ENCODE data around the gene TCP11L1.
"Not testable (repeated sequence)": the region's sequence is repeated elsewhere in the genome, so short reads cannot be mapped to it uniquely, and the experiment has no call there.

The TCP11L1 gene

DNA sequence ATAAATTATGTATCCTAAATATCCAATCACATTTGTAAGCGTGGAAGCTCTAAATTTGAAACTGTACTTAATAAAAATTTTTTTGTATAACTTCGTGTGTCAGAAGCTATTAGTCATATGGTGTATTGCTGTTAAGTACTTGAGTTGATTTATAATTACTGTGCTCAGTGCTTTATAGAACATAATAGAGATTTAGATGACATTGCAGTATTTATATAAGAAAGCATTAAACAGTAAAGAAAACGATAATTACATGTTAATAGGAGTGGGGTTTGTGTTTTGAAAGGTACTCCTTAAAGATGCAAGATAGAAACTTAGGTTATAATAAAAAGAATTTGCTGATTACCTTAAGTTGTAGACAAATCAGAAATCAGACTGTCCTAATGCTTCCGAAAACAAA, 5.9 kb upstream of the TCP11L1 start:
- DNase-seq: no peak

DNA sequence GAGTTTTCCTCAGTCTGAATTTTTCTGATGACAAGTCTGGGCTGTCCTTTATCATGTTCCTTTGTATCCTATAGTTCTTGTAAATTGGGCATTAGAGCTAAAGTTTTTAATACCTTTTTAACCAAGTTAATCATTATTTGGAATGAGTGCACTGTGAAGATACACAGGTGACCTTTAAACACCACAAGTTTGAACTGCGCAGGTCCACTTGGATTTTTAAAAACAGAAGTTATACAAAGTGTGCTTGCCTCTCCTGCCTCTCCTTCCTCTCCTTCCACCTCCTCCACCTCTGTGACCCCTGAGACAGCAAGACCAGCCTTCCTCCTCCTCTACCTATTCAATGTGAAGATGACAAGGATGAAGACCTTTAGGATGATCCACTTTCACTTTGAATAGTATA, 4.4 kb upstream of the TCP11L1 start:
- no peak for DNase-seq

DNA sequence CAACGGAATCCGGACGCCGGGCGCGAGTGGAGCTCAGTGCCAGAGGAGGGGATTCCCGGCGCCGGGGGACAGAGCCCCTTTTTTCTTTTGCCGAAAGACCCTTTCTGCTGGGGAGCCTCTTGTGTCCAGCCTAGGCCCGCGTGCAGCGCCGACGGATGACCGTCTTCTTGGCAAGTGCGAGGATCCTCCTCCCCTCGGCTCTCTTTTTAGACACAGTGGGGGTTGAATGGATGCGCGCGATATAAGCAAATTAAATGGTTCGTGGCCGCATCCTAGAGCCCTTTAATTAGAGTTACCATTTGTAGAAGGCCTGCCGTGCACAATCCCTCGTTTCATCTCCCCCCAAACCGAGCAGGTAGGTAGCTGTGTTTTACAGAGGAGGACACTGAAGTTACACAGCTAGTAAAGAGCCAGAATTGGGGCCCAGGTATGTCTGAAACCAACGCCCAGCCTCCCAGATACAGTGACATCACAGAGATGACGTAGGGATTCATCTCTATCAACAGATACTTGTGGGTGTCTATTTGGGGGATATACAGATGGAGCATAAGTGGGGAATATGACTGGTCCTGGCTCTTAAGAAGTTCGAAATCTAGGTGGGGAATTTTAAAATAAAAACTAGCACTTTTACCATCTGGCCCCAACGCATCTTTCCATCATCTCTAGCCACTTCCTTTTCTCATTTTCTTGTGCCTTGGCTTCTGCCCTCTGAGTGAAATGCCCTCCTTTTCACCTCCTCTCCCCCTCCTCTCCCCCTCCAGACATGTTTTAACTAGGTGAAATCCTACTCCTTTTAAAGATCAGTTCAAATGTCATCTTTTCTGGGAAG, 875 bp downstream of the TCP11L1 start:
- DNase-seq: peak; percentile 32

DNA sequence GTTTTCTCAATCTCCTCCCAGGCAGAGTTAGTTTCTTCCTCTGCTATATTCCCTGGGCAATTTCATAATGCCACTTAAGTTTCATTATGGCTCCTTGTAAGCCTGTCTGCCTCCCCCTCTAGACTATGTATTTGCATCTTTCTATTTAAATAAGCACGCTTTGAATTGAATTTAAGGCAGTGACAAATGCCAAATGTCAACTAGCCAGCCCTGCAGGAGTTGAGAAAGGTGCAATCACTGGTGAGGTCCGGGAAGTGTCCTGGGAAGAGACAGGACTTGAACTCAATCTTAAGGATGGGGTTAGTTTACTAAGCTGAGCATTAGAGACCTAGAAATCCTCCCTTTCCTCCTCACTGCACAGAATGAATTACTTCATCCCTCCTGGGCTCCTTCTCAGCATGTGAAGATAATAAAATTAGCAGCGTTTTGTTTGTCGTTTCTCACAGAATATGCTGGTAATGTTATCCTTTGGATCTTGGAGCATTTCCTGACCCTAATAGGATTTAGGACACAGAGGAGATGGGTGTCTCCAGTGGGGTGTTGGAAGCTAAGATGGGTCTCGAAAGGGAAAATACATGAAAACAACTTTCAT, 1.6 kb downstream of the TCP11L1 start:
- DNase-seq: no peak

DNA sequence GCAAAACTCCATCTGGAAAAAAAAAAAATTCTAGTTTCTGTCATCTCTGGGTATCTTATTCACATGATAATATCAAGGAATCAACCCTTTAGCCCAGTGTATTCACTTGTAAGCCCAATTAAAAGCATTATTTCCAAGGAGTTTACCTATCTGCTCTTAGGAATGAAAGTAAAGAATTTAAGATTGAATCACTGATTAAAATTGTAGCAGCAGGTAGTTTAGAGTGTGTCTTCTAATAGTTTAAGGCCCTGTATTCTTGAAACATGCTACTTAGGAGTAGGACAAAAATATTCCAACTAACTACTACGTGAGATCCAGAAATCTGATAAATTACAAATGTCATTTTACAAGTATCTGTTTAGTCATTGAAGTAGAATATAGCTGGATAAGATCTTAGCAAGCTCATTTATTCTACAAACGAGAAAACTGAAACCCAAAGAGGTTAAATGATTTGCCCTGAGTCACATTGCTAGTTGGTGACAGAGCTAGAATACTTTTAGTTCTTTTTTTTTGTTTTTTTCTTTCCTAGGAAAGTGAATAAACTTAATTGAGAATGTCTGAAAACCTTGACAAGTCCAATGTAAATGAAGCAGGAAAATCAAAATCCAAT, 4.0 kb downstream of the TCP11L1 start:
- no peak for DNase-seq

DNA sequence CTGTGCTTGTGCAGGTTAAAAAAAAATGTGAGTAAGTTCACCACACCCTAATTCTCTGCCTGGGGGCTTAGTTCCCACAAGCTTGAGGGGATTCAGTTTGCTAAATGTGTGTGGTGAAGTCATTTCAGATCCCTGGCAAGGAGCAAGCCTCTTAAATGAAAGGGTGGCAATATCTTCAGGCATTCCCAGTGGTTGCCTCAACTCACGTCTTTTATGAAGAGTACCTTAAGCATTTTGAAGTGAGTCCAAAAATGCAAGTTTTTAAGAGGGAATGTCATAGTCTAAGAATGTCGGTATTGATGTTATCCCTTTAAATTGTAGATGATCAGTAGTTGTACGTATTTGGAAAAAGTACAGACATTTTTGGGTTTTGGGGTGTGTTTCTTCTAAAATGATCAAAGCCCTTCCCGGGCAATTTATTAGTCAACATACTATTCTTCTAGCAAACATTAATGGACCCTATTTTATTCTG, 4.9 kb downstream of the TCP11L1 start:
- DNase-seq: peak; percentile 56

DNA sequence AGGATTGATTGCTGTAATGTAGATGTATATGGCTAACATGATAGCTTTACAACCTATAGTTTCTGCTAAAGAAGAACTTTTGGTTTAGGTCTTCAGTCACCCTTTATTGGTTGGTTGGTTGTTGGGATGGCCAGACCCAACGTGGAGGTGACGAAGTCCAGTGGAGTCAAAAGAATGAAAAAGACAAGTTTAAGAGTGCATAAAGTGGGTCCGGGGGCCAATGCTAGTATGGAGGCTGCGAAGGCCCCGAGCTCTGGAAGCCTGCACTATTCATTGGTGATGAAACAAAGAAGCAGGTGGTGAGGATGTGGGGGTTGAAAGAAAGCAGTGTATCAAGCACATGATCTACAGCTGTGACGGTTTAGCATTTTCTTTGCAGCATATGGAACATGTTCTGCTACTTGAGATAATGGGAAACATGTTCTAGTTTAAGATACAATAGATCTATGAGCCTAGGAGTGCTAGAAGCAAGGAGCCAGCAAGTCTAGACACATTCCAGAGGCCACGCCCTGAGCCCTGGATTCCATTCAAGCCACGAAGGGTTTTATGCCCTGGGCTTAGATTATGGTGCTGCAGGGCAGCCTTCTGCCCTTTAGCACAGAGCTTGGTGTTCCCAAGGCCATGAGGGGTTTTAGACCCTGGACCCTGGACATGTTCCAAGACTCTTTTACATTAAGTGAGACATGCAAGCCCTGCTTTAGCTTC, 6.3 kb downstream of the TCP11L1 start:
- peak; percentile 36 for DNase-seq

DNA sequence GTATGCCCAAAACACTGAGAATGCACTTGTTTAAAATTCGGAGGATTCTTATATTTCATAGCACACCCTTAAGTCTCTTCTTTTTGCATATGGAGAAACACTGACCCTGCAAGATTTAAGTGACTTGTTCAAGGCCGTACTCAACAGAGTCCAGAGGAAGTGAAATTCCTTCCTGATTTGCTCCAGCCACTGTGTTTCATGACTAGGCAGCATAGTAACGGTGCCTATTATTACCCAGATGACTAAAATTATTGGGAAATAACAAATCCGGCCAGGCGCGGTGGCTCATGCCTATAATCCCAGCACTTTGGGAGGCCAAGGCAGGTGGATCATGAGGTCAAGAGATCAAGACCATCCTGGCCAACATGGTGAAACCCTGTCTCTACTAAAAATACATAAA, 9.3 kb downstream of the TCP11L1 start:
- not testable (repeated sequence) for DNase-seq

DNA sequence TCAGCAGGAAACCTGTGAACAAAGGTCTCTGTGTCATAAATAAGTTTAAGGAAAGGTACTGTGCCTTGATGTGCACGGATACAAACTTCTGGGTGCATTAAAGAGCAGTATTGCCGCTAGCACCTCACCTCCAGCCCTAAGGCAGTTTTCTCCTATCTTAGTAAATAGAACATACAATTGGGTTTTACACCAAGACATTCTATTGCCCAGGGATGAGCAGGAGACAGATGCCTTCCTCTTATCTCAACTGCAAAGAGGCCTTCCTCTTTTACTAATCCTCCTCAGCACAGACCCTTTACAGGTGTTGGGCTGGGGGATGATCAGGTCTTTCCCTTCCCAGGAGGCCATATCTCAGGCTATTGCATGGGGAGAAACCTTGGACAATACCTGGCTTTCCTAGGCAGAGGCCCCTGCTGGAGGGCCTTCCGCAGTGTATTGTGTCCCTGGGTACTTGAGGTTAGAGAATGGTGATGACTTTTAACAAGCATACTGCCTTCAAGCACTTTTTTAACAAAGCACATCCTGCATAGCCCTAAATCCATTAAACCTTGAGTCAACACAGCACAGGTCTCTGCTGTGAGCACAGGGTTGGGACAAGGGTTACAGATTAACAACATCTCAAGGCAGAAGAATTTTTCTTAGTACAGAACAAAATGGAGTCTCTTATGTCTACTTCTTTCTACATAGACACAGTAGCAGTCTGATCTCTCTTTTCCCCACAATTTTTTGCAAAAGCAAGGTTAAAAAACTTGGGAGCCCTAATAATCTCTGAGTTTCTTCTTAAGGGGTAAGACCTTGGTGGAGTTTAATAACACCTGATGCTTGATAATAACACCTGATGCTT, 10.4 kb downstream of the TCP11L1 start:
- DNase-seq: not testable (repeated sequence)

DNA sequence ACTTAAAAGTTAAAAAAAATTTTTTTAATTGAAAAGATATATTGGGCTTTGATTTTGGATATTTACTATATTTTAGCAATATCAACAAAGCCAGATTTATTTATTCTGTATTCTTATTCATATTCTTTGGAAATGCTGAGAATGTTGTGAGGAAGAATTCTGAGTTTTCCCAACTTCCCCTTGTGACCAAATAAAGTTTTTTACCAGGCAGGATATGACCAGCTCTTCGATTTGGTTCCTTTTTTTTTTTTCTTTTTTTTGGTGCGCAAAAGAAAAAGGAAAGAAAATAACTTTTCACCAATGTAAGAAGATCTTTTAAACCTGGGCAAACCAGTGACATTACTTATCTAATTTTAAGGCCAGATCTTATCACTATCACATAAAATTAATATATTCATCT, 12.9 kb downstream of the TCP11L1 start:
- DNase-seq: no peak

DNA sequence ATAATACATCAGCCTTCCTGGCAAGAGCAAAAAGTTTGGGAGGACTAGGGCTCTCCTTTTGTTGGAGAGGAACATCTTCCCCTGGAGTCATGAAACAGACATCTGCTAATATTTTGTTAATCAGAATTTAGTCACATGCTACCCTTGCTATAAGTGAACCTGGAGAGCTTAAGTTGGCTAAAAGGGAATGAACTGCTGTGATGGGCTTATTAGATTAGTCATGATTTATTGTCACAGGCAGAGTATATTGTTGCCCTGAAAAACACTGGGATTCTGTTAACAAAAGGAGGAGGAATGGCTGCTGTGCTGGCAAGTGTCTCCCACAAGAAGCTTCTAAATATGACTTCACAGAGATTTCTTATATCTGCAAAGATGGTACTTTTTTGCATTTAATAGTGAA, 16.0 kb downstream of the TCP11L1 start:
- no peak for DNase-seq

DNA sequence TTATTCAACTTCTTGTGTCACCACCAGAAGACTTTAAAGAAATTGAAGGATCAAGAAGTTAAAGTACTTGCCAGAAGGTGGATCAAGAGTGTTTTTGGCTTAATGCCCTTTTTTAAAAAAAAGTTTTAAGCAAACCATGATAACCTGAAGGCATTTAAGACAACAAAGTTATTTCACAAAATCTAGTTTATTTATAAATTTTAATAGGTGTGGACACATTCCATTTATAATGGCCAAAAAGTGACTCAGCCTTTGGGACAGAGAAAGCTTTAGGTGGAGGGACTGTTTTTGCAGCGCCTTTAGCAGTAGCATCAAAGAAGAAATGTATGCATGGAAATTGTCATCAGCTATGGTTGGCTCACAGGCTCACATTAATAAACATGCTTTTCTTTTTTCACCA, 17.9 kb downstream of the TCP11L1 start:
- DNase-seq: no peak

DNA sequence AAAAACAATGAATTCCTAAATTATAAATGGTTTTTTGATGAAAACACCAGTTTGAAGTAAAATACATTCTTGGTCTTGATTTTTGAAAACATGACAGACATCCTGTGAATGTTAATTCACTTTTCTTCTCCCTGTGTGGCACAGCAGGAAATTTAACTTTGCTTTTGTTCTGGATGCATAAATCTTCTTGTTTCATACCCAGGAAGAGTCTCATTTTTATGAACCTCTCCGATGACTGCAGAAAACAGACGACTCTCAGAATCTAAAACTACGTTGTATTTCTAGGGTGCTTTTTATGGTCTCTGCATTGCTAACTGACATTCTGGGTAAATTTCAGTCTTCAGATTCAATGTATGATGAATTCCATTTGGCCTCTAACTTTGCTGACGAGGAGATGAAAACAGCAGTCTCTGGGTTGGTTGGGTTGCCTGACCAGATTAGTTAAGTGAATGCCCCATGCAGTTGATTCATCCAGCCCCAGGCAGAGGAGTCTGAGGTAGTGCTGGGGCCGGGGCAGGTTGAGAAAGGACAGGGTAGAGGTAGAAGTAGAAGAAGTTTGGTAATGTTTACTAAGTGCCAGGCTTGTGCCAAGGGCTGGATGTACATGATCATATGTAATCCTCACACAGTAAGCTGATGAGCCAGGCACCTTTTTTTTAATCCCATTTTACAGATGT, 20.1 kb downstream of the TCP11L1 start:
- DNase-seq: no peak

DNA sequence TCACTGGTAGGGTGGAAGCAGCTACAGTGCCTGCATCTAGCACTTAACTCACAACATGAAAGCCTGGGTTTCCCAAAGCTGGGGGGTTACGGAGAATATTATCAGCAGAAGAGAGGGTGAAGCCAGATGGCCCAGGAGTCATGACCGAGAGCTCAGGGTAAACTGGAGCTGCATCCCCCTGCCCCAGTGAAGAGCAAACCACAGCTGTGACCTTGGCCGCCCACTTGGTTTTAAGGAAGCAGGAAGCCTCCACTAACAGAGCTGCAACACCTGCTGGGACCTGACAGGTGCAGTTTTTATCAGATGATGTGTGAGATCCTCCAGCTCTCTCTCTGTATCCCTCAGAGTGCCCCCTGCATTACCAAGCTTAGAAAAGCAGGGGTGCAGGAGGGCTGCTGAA, 20.9 kb downstream of the TCP11L1 start:
- no peak for DNase-seq

DNA sequence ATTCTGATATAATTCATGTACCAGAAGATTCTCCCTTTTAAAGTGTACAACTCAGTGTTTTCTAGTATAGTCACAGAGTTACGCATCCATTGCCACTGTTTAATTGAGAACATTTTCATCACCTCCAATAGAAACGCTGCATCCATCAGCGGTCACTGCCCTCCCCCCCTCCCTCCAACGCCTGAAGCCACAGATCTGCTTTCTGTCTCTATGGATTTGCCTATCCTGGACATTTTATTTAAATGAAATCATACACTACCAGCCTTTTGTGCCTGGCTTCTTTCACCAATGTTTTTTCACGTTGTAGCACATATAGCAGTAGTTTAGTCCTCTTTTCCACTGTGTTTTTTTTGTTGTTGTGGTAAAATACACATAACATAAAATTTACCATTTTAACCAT, 22.8 kb downstream of the TCP11L1 start:
- DNase-seq: no peak

DNA sequence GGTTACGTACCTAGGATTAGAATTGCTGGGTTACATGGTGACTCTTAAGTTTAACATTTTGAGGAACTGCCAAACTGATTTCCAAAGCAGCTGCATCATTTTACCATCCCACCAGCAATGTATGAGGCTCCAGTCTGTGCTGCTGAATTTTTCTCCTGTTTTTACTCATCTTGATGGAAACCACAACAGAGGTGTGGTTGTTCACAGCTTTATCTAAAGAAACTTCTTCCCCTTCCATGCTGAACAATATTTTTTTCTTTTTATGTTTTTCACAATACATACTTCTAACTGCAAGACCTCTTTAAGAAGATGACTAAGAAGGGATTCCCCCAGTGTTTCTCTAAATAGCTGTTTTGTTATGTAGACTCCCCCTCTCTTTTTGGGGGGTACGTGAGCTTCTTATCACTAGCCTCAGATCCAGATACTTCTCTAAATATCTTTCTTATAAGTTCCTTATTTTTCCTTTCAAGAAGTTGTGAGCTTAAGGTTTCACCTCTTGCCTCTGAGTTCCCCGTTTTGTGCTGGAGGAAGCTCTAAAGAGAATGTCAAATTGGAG, 24.0 kb downstream of the TCP11L1 start:
- DNase-seq: peak; percentile 61

DNA sequence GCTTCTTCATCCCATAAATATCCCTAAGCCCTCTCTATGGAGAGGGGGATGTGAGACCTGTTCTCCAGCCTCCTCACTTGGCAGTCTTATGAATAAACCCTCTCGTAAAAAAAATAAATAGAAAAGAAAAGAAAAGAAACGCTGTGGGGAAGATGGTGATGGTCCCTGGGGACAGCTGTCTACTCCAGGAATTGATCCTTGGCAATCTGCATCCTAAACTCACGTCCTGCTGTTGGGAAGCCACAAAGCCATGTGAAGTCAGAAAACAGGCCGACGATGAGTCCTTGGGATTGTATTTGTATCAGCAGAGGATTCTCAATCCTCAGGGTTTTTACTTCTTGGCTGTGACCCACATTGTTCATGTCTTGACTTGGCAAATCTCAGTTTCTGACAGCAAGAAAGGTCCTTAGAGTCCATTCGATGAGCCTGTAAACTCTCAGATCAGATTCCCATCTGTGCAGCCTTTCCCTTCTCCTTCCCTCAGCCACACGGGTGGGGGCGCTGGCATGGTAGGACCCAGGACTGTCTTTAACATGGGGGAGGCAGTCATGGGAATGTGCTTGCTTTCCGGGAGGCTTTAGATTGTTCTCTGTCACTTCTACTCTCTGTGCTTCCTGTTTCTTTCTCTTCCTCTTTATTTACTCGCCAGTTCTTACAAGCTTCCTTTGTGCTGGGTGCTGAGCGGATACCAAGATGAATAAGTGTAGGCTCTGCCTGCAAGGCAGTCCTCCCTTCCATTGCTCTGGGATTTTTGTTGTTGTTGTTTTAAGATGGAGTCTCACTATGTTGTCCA, 24.9 kb downstream of the TCP11L1 start:
- no peak for DNase-seq

DNA sequence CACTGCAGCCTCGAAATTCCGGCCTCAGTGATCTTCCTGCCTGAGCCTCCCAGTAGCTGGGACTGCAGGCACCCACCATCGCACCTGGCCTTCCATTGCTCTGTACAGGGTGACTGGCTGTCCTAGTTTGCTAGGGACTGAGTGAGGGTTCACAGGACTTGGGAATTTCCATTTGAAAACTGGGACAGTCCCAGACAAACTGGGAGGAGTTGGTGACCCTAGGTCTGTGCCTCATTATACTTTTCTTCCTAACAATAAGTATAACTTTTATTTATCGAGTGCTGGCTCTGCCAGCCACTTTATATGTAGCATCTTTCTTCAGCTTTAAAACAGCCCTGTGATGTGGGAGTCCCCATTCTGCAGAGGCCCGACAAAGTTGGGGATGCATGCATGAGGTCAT, 25.5 kb downstream of the TCP11L1 start:
- DNase-seq: no peak

DNA sequence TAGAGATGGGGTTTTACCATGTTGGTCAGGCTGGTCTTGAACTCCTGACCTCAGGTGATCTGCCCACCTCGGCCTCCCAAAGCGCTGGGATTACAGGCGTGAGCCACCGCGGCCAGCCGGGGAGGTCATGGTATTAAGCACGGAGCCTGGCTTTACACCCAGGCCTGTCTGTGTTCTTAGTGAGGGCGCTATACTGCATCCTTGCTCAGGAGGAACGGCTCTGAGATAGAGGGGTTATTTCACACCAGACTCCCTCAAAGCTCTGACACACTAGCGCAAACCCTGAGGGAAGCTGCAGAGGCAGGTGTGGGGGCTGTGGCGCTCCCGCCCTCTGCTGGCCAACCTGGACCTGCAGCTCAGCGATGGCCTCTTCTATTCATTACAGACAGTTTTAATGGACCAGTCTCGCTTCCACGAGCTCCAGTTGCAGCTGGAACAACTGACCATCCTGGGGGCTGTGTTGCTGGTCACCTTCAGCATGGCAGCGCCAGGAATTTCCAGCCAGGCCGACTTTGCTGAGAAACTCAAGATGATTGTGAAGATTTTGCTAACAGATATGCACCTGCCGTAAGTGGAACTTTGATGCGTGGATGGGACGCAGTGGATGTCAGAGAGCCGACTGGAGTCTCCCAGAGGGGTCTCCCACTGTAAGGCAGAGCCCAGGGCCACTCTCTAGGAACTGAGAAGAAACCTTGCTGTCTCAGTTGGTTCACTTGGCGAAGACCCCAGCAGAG, 26.2 kb downstream of the TCP11L1 start:
- DNase-seq: peak; percentile 60

DNA sequence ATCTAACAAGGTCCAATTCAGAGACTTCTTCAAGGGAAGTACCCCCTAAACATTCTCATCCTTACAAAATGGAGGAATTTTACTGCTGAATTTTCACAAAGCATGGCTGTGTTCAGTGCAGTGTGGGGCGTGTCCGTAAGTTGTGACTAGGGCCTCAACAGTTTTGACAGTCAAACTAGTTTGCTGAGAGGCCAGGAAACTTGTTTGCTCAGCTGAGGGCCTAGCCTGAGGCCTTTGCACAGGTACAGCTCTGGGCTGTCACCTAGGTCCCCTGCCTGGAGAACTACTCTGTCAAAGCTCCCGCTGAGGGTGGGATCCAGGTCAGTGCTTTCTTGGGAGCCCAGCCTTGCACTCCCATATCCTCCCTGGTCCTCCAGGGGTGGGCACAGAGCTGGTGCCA, 27.9 kb downstream of the TCP11L1 start:
- no peak for DNase-seq

All from fibroblast of skin of right biceps (primary cell).